Suprapubic skin (tissue), 4 donors: ENCODE results near the gene PYHIN1. TPM values are rescaled to one million over a fixed set of nuclear protein-coding genes. Genes with fewer than 3 reads are reported as not detected.
"Not testable (repeated sequence)": the region's sequence is repeated elsewhere in the genome, so short reads cannot be mapped to it uniquely, and the experiment has no call there.

Experiments used
- DNase-seq, 2 donors: peaks; one replicate each; pipeline ENCODE4 v3.0.0-alpha.2; 2019; ENCODE audit warnings: low spot score in 2 of 2
- H3K27ac ChIP-seq: fragments of 200-600 bp; sonication (generic); one replicate; pipeline ENCODE4 v1.5.1; 2019
- H3K27me3 ChIP-seq: fragments of 200-600 bp; sonication (generic); one replicate; pipeline ENCODE4 v1.5.1; 2019
- H3K36me3 ChIP-seq: fragments of 200-600 bp; sonication (generic); one replicate; pipeline ENCODE4 v1.5.1; 2019
- H3K4me1 ChIP-seq: fragments of 200-600 bp; sonication (generic); one replicate; pipeline ENCODE4 v1.5.1; 2019
- H3K4me3 ChIP-seq: fragments of 200-600 bp; sonication (generic); one replicate; pipeline ENCODE4 v1.5.1; 2019; ENCODE audit warnings: mild to moderate bottlenecking
- H3K9me3 ChIP-seq: fragments of 200-600 bp; sonication (generic); one replicate; pipeline ENCODE4 v1.5.1; 2019
- EP300 ChIP-seq: sonication (generic); formaldehyde crosslinking; IDR thresholded peaks from one replicate; pipeline ENCODE4 v1.6.1; 2017; ENCODE audit warnings: antibody characterized with exemption
- POLR2A ChIP-seq, 2 donors: fragments of 450-650 bp; IDR thresholded peaks; one replicate each; pipeline ENCODE4 v1.6.1; 2017; ENCODE audit warnings: antibody characterized with exemption in 2 of 2, mild to moderate bottlenecking in 2 of 2, moderate library complexity in 2 of 2
- POLR2AphosphoS5 ChIP-seq, 3 donors: sonication (generic); formaldehyde crosslinking; IDR thresholded peaks; one replicate each; pipeline ENCODE4 v1.6.1; 2017; ENCODE audit warnings: antibody characterized with exemption in 3 of 3
- WGBS: methylation state at CpG from one replicate; pipeline ENCODE4 v1.1.5; 2018; 5-methylcytosine and 5-hydroxymethylcytosine counted together
- total RNA-seq, 4 donors: library from RNA; depleted of rRNA; stranded (reverse); fragments of >200 nt; gene quantifications; one replicate each; pipeline ENCODE4 v1.1.0, GENCODE V29; 2016
- TF ChIP-seq, protein P1 (sequence below), 2 donors: fragments of 200-600 bp in 1 of 2; fragments of 450-650 bp in 1 of 2; sonication (generic) in 1 of 2; IDR thresholded peaks; one replicate each; pipeline ENCODE4 v1.5.1; 2016 to 2019; ENCODE audit warnings: antibody characterized with exemption in 2 of 2, mild to moderate bottlenecking in 1 of 2, moderate library complexity in 1 of 2

PYHIN1 gene
- total RNA-seq, 4 donors from 2014 or later: 0.48 TPM; not detected in 3

DNA sequence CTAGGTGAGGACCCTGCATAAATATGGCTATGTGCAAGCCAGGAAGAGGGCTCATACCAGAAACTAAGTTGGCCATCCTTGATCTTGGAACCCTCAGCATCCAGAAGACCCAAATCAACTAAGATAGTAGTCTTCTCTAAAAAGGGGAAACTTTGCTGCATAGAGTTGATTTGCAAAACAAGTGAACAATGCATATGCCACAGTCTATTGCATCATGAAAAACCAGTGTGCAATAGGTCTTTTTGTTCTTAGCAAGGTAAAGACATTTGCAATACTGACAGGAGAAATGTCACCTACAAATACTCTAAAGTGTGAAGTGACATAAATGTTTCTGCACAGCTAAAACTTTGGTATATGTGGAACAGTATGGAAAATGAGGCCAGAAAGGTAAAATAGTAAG lies 76.4 kb downstream of the PYHIN1 start:
- Histone ChIP-seq H3K9me3 (no peaks in the 10 kb centered on the region), H3K4me1 (peaks cover 58% of the 10 kb centered on the region), H3K27me3 (no peaks in the 10 kb centered on the region), H3K36me3 (no peaks in the 10 kb centered on the region), H3K4me3 (no peak overlapping the region), H3K27ac (no peak overlapping the region)
- no peak for DNase-seq
- TF ChIP-seq EP300 (no peak), POLR2AphosphoS5 (IDR thresholded peaks at IDR 0.05) (no peak), POLR2A (IDR thresholded peaks at IDR 0.05) (no peak)
- TF ChIP-seq, protein P1, sequence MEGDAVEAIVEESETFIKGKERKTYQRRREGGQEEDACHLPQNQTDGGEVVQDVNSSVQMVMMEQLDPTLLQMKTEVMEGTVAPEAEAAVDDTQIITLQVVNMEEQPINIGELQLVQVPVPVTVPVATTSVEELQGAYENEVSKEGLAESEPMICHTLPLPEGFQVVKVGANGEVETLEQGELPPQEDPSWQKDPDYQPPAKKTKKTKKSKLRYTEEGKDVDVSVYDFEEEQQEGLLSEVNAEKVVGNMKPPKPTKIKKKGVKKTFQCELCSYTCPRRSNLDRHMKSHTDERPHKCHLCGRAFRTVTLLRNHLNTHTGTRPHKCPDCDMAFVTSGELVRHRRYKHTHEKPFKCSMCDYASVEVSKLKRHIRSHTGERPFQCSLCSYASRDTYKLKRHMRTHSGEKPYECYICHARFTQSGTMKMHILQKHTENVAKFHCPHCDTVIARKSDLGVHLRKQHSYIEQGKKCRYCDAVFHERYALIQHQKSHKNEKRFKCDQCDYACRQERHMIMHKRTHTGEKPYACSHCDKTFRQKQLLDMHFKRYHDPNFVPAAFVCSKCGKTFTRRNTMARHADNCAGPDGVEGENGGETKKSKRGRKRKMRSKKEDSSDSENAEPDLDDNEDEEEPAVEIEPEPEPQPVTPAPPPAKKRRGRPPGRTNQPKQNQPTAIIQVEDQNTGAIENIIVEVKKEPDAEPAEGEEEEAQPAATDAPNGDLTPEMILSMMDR (IDR thresholded peaks at IDR 0.05): no peak

DNA sequence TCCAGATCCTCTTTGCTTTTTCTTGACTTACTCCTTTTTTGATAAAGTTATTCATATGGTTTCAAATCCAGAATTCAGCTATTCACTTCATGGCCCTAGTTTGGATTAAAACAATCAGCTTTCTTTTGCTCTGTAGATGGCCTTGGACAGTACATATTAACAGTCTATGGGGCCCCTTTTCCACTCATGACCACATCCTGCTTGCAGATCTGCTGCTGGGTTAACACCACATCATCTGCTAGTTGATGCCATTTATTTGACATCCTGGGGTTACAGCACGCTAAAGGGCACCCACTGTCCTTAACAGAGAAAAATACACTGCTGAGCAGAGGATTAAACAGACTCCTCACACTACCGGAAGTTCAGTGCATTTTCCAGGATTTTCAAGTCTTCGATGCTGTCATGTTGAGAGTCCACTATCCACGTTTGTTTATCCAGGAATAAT lies 77.4 kb downstream of the PYHIN1 start:
- Histone ChIP-seq H3K4me3 (no peak overlapping the region), H3K27me3 (no peaks in the 10 kb centered on the region), H3K4me1 (peaks cover 58% of the 10 kb centered on the region), H3K9me3 (no peaks in the 10 kb centered on the region), H3K36me3 (no peaks in the 10 kb centered on the region), H3K27ac (peak overlapping the region; percentile 96)
- 58% methylated on average over 4 of the region's 4 CpGs for WGBS
- TF ChIP-seq POLR2AphosphoS5 (IDR thresholded peaks at IDR 0.05) (no peak), EP300 (no peak), POLR2A (IDR thresholded peaks at IDR 0.05) (no peak)
- TF ChIP-seq, protein P1 (IDR thresholded peaks at IDR 0.05): no peak
- no peak for DNase-seq

GRCh38 chr1:159009287-159009686 lies 77.9 kb downstream of the PYHIN1 start:
- WGBS: 24% methylated on average over 2 of the region's 2 CpGs
- peak overlapping the region; percentile 67 for H3K4me3 ChIP-seq
- no peaks in the 10 kb centered on the region for H3K27me3 ChIP-seq
- peak overlapping the region; percentile 96 for H3K27ac ChIP-seq
- H3K9me3 ChIP-seq: no peaks in the 10 kb centered on the region
- DNase-seq: no peak
- H3K4me1 ChIP-seq: peaks cover 63% of the 10 kb centered on the region
- H3K36me3 ChIP-seq: no peaks in the 10 kb centered on the region
- TF ChIP-seq, protein P1 (IDR thresholded peaks at IDR 0.05): no peak
- no peak for TF ChIP-seq POLR2AphosphoS5 (IDR thresholded peaks at IDR 0.05)
- TF ChIP-seq POLR2A (IDR thresholded peaks at IDR 0.05): no peak
- no peak for TF ChIP-seq EP300

GRCh38 chr1:159009704-159010361 lies 78.5 kb downstream of the PYHIN1 start, which contains the start of gene IFI16:
Gene IFI16, plus strand, starts transcription at chr1:159009907. Its CDS starts 4,774 bp downstream, at chr1:159014681.
- WGBS: 0% methylated on average over 5 of the region's 5 CpGs
- no peaks in the 10 kb centered on the region for H3K27me3 ChIP-seq
- H3K4me1 ChIP-seq: peaks cover 63% of the 10 kb centered on the region
- peak within 1 kb of the TSS; percentile 67 for H3K4me3 ChIP-seq
- TF ChIP-seq EP300 (no peak), POLR2A (IDR thresholded peaks at IDR 0.05) (peak in 1 of 2 donors; percentile 68), POLR2AphosphoS5 (IDR thresholded peaks at IDR 0.05) (peak; percentile 23 to 78 (median 74))
- TF ChIP-seq, protein P1 (IDR thresholded peaks at IDR 0.05): no peak
- H3K36me3 ChIP-seq: no peaks in the 10 kb centered on the region
- peak in 1 of 2 donors; percentile 77 for DNase-seq
- H3K27ac ChIP-seq: peak within 1 kb of the TSS; percentile 96
- no peaks in the 10 kb centered on the region for H3K9me3 ChIP-seq

- H3K4me3 ChIP-seq: peak overlapping the region; percentile 67
- no peaks in the 10 kb centered on the region for H3K27me3 ChIP-seq
- WGBS: under 1% methylated on average over 5 of the region's 5 CpGs
- DNase-seq: no peak
- peaks cover 63% of the 10 kb centered on the region for H3K4me1 ChIP-seq
- no peak for TF ChIP-seq POLR2AphosphoS5 (IDR thresholded peaks at IDR 0.05)
- no peaks in the 10 kb centered on the region for H3K36me3 ChIP-seq
- peak overlapping the region; percentile 96 for H3K27ac ChIP-seq
- H3K9me3 ChIP-seq: no peaks in the 10 kb centered on the region
Observed at GRCh38 chr1:159010391-159010790, 79.0 kb downstream of the PYHIN1 start.

GRCh38 chr1:159011001-159011400 lies 79.6 kb downstream of the PYHIN1 start:
- DNase-seq, H3K9me3 ChIP-seq, H3K27me3 ChIP-seq, H3K36me3 ChIP-seq: not testable (repeated sequence)
- 5% methylated on average over 9 of the region's 9 CpGs for WGBS
- H3K4me3 ChIP-seq: peak overlapping the region; percentile 67
- H3K27ac ChIP-seq: peak overlapping the region; percentile 96
- H3K4me1 ChIP-seq: peaks cover 65% of the 10 kb centered on the region
